Gastrocnemius medialis (tissue), 4 donors: ENCODE data around the gene PM20D2. TPM values are rescaled to one million over a fixed set of nuclear protein-coding genes. Genes with fewer than 3 reads are reported as not detected.

Source experiments
- ATAC-seq, 2 donors: fragments of 150-250 bp; one replicate each; pipeline ENCODE4 v1.9.1; 2016
- DNase-seq, 2 donors: peaks; one replicate each; pipeline ENCODE4 v3.0.0-alpha.2; 2019
- H3K27ac ChIP-seq, 4 donors: fragments of 200-600 bp; sonication (generic); 1 replicate in 1 of 4; 2 replicates in 3 of 4; pipeline ENCODE4 v1.5.1; 2016 to 2018; ENCODE audit warnings: mild to moderate bottlenecking in 2 of 4, moderate library complexity in 1 of 4
- H3K27me3 ChIP-seq, 3 donors: fragments of 200-600 bp; sonication (generic) in 2 of 3; 1 replicate in 1 of 3; 2 replicates in 2 of 3; pipeline versions ENCODE4 v1.5.1 to v1.6.0; 2016 to 2019; ENCODE audit warnings: mild to moderate bottlenecking in 1 of 3, moderate library complexity in 1 of 3
- H3K36me3 ChIP-seq, 2 donors: fragments of 200-600 bp; sonication (generic) in 1 of 2; one replicate each; pipeline ENCODE4 v1.5.1; 2017 to 2018
- H3K4me1 ChIP-seq, 2 donors: fragments of 200-600 bp; sonication (generic) in 1 of 2; one replicate each; pipeline ENCODE4 v1.5.1; 2016 to 2017; ENCODE audit warnings: mild to moderate bottlenecking in 2 of 2
- H3K4me3 ChIP-seq, 4 donors: fragments of 200-600 bp; sonication (generic) in 3 of 4; 1 replicate in 1 of 4; 2 replicates in 3 of 4; pipeline ENCODE4 v1.5.1; 2016 to 2019; ENCODE audit warnings: mild to moderate bottlenecking in 2 of 4
- H3K9me3 ChIP-seq, 3 donors: fragments of 200-600 bp; sonication (generic) in 2 of 3; 1 replicate in 1 of 3; 2 replicates in 2 of 3; pipeline ENCODE4 v1.5.1; 2016 to 2019
- CTCF ChIP-seq, 5 experiments: fragments of 450-650 bp in 3 of 5; fragments of 200-600 bp in 2 of 5; sonication (generic) in 2 of 5; IDR thresholded peaks in 4 of 5; conservative IDR thresholded peaks in 1 of 5; 1 replicate in 4 of 5; 2 replicates in 1 of 5; pipeline ENCODE4 v1.5.1; 2016 to 2019; ENCODE audit warnings: antibody characterized with exemption in 5 of 5, mild to moderate bottlenecking in 3 of 5, moderate library complexity in 3 of 5
- POLR2A ChIP-seq, 2 donors: fragments of 450-650 bp; IDR thresholded peaks; one replicate each; pipeline ENCODE4 v1.6.1; 2017; ENCODE audit warnings: antibody characterized with exemption in 2 of 2, mild to moderate bottlenecking in 2 of 2, moderate library complexity in 2 of 2
- in situ Hi-C, 4 donors: fragments of 200-750 bp; cut with MboI; loops; one replicate each; pipeline versions ENCODE4 v1.15.0 to v1.8.0; 2017; ENCODE audit warnings: low sequenced_read_pairs in 4 of 4
- intact Hi-C: fragments of 100-400 bp; cut with DNase I; formaldehyde crosslinking; loops from one replicate; pipeline ENCODE4 v1.15.1; 2023; ENCODE audit warnings: low total_unique reads
- total RNA-seq, 4 donors: library from RNA; depleted of rRNA; stranded (reverse); fragments of >200 nt; gene quantifications; one replicate each; pipeline versions ENCODE4 v1.1.0 to v1.2.3, GENCODE V29; 2016

Gene PM20D2
- total RNA-seq, 4 donors from 2014 or later = 18.1 to 54.6 (median 26.3) TPM

GRCh38 chr6:89209457-89209856 is 63.6 kb downstream of the PM20D2 start:
- H3K4me3 ChIP-seq = no peak overlapping the region
- intact Hi-C loops = no loop called here
- H3K4me1 ChIP-seq = no peaks in the 10 kb centered on the region
- in situ Hi-C loops = no loop called here
- TF ChIP-seq CTCF (IDR thresholded peaks at IDR 0.05 in 4 of 5, conservative IDR thresholded peaks at IDR 0.05 in 1 of 5) (no peak), POLR2A (IDR thresholded peaks at IDR 0.05) (no peak)
- H3K36me3 ChIP-seq = no peaks in the 10 kb centered on the region
- no peaks in the 10 kb centered on the region for H3K9me3 ChIP-seq
- DNase-seq (no peak), ATAC-seq (no peak)
- no peaks in the 10 kb centered on the region for H3K27me3 ChIP-seq
- H3K27ac ChIP-seq = no peak overlapping the region

- Histone ChIP-seq H3K27ac (no peak overlapping the region), H3K4me3 (no peak overlapping the region), H3K27me3 (no peaks in the 10 kb centered on the region), H3K9me3 (no peaks in the 10 kb centered on the region), H3K36me3 (no peaks in the 10 kb centered on the region), H3K4me1 (peaks cover 3 to 5% of the 10 kb centered on the region in 2 donors)
- intact Hi-C loops = no loop called here
- DNase-seq (no peak), ATAC-seq (no peak)
- in situ Hi-C loops = no loop called here
- TF ChIP-seq CTCF (IDR thresholded peaks at IDR 0.05 in 4 of 5, conservative IDR thresholded peaks at IDR 0.05 in 1 of 5) (no peak), POLR2A (IDR thresholded peaks at IDR 0.05) (no peak)
Observed at GRCh38 chr6:89212472-89212871, 66.6 kb downstream of the PM20D2 start.

GRCh38 chr6:89214197-89214596 is 68.3 kb downstream of the PM20D2 start:
- in situ Hi-C loops (no loop called here), intact Hi-C loops (no loop called here)
- H3K27ac ChIP-seq = no peak overlapping the region
- peaks cover 6 to 7% of the 10 kb centered on the region in 2 donors for H3K4me1 ChIP-seq
- H3K36me3 ChIP-seq = no peaks in the 10 kb centered on the region
- no peaks in the 10 kb centered on the region for H3K27me3 ChIP-seq
- H3K9me3 ChIP-seq = no peaks in the 10 kb centered on the region
- no peak for TF ChIP-seq CTCF (IDR thresholded peaks at IDR 0.05 in 4 of 5, conservative IDR thresholded peaks at IDR 0.05 in 1 of 5)
- TF ChIP-seq POLR2A (IDR thresholded peaks at IDR 0.05) = no peak
- DNase-seq (no peak), ATAC-seq (no peak)
- no peak overlapping the region for H3K4me3 ChIP-seq

Other genes starting within 250 kb of the PM20D2 start
- 10 to 100 TPM in 1 of 4 donors, 1 to 10 TPM in 3; 4.9 to 11.3 (median 8.2) TPM for gene RNGTT, start 182.4 kb upstream of the PM20D2 start, total RNA-seq
- gene PNRC1, start 65.3 kb upstream of the PM20D2 start, total RNA-seq = 100 to 1,000 TPM; 229 to 458 (median 311) TPM
- gene SRSF12, start 28.0 kb upstream of the PM20D2 start, total RNA-seq = under 1 TPM in 2 of 4 donors, not detected in 2; 0.31 to 0.33 TPM
- under 1 TPM in 2 of 4 donors, not detected in 2; 0.20 to 0.25 TPM for gene GABRR1, start 71.3 kb downstream of the PM20D2 start, total RNA-seq
- gene GABRR2, start 169.2 kb downstream of the PM20D2 start, total RNA-seq = under 1 TPM in 2 of 4 donors, not detected in 2; 0.24 to 0.71 TPM
- gene UBE2J1, start 206.7 kb downstream of the PM20D2 start, total RNA-seq = 10 to 100 TPM; 10.5 to 15.1 (median 14.6) TPM